NCI-H526 treated with DMSO at 0.1 percent for 48 hours (cell line): ENCODE measurements around the gene LRFN3.
"Not testable (repeated sequence)": the region's sequence is repeated elsewhere in the genome, so short reads cannot be mapped to it uniquely, and the experiment has no call there.

Experiments used
- DNase-seq: peaks from one replicate; lab custom pipeline; 2025; lab: John Stamatoyannopoulos, UW

Gene LRFN3

DNA sequence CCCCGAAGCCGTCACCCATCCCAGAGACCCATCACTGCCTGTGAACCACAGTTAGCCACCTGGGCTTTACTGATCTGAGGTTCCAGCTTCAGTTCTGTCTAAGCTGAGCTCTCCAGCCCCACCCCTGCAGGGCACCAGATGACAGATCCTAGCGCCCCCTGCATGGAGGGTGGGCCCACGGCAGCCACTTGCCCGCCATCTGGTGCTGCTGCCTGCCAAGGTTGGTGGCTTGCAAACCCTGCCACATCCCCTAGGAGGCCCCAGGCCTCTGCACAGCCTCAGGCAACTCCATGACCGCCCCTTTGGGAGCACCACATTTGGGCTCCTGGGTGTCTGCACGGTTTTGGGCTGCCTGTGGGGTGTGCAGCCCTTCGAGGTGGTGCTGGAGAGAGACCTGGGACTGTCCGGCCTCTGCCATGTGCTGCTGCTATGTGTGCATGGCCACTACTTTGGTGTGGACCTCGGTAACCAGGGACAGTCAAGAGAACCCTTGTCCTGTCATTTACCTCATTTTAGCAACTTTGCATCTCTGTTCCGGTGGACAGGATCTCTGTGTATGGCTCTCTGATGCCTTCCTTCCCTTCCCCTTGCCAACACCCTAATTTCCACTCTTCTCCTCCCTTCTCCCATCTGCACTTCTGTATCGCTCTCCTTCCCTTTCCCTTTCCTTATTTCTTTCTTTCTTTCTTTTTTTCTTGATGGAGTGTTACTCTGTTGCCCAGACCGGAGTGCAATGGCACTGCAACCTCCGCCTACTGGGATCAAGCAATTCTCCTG is 41.5 kb downstream of the LRFN3 start:
- no peak for DNase-seq

DNA sequence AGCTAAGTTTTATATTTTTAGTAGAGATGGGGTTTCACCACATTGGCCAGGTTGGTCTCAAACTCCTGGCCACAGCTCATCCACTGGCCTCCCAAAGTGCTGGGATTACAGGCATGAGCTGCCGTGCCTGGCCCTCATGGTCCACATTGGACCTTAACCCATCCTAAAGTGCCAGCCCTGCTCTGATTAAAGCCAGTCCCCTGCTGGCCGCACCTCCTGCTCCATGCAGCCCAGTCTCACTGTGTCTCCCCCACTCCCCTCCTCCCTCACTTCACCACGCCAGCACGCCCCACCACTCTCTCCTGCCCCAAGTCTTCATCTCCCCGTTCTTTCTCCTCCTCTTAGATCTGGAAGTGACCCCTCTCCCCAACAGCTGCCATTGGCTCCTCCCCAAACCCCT is 42.1 kb downstream of the LRFN3 start:
- DNase-seq, result no peak

- DNase-seq, result no peak
Measured at GRCh38 chr19:35978832-35979365, 42.7 kb downstream of the LRFN3 start.

- not testable (repeated sequence) for DNase-seq
Measured at GRCh38 chr19:35980997-35981396, 44.8 kb downstream of the LRFN3 start.

GRCh38 chr19:35983177-35983576 is 47.0 kb downstream of the LRFN3 start:
- no peak for DNase-seq

GRCh38 chr19:35986111-35986510 is 49.9 kb downstream of the LRFN3 start:
- DNase-seq, result no peak

DNA sequence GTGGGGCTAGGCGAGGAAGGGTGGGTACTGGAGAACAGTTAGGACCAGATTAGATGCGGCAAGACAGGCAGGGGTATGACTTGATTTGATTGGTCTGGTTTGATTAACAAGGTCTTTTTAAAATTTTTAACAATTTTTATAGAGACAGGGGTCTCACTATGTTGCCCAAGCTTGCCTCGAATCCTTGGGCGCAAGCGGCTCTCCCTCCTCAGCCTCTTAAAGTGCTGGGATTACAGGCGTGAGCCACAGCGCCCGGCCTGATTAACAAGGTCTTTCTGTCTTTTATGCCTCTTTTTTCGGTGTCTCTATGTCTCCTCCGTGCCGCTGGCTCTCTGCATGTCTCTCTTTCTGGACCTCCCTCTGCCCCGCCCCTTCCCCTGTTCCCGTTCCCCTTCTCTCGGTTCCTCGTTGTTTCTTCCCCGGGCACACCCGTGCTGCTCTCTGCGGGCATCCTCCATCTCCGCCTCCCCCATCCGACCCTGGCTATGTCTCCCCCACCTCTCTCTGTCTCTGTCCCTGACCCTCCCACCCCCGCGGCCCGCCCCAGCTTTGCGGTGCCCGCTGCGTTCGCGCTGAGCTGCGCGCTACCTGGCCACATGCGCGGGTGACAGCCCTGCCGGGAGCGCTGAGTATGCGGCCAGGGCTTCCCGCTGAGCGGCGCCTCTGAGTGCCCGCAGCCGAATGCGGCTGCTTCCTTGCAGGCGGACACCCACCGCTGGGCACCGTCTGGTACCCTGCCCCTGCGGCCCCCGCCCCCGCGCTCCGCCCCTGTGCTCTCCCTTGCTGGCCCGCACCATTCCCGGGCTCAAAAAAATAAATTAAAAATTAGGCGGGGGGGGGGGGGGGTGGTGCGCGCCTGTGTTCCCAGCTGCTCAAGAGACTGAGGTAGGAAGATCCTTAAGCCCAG is 50.7 kb downstream of the LRFN3 start:
- peak; percentile 65 for DNase-seq

DNA sequence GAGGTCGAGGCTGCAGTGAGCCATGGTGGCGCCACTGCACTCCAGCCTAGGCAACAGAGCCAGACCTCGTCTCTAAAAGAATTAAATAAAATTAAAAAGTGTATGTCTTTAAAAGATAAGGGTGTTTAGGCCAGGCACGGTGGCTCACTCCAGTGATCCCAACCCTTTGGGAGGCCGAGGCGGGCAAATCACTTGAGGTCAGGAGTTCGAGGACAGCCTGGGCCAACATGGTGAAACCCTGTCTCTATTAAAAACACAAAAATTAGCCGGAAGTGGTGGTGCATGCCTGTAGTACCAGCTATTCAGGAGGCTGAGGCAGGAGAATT is 51.4 kb downstream of the LRFN3 start:
- no peak for DNase-seq

DNA sequence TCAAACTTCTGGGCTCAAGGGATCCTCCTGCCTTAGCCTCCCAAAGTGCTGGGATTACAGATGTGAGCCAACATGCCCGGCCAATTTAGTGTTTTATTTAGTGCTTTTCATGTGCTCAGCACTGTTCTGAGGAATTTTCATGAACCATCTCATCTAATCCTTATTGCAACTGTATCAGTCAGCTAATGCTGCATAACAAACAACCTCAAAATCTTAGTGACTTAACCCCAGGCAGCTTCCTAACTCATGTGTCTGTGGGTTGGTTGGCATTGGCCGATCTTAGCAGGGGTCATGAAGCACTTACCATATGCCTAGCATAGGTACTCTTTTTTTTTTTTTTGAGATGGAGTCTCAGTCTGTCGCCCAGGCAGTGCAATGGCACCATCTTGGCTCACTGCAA is 52.6 kb downstream of the LRFN3 start:
- DNase-seq, result no peak

DNA sequence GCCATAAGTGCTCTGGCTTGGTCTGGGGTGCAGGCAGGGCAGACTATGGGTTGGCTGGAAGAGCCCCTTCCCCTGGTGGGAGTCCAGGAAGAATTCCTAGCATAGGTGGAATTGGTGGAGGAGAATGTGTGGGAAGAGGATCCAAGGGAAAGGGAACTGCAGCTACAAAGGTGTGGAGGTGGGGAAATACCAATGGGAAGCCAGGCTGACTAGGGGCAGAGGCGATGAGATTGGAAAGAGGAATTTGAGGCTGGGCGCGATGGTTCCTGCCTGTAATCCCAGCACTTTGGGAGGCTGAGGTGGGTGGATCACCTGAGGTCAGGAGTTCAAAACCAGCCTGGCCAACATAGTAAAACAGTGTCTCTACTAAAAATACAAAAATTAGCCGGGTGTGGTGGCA is 54.0 kb downstream of the LRFN3 start:
- no peak for DNase-seq

DNA sequence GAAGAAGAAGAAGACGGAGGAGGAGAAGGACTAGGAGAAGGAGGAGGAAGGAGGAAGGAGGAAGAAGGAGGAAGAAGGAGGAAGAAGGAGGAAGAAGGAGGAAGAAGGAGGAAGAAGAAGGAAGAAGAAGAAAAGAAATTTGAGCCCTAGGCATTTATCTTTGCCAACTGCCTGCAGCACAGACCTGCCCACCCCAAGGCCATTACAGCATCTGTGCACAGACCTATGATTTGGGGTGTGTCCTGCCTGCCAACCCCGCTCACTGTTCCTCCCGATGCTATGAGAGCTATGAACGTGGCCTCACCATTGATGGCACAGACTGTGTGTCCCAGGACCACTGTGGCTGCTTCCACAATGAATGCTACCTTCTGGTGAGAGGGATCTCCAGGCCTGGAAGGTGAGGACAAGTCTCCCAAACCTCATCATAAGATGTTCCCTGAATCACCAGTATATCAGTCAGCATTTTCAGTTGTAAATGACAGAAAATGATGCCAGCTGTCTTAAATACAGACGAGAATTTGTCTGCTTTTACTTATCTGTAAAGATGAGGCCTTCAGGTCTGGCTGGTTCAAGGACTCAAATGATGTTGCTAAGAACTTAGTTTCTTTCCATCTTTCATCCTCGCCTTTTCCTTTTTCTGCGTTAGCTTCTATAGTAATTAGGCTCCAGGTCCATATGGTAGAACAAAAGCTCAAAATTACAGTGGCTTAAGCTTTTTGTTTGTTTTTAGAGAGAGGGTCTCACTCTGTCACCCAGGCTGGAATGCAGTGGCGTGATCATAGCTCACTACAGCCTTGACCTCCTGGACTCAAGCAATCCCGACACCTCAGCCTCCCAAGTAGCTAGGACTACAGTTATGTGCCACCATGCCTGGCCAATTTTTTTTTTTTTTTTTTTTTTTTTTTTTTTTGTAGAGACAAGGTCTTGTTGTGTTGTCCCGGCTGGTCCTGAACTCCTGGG is 54.9 kb downstream of the LRFN3 start:
- DNase-seq, result no peak

GRCh38 chr19:35991731-35992450 is 55.7 kb downstream of the LRFN3 start:
- no peak for DNase-seq

DNA sequence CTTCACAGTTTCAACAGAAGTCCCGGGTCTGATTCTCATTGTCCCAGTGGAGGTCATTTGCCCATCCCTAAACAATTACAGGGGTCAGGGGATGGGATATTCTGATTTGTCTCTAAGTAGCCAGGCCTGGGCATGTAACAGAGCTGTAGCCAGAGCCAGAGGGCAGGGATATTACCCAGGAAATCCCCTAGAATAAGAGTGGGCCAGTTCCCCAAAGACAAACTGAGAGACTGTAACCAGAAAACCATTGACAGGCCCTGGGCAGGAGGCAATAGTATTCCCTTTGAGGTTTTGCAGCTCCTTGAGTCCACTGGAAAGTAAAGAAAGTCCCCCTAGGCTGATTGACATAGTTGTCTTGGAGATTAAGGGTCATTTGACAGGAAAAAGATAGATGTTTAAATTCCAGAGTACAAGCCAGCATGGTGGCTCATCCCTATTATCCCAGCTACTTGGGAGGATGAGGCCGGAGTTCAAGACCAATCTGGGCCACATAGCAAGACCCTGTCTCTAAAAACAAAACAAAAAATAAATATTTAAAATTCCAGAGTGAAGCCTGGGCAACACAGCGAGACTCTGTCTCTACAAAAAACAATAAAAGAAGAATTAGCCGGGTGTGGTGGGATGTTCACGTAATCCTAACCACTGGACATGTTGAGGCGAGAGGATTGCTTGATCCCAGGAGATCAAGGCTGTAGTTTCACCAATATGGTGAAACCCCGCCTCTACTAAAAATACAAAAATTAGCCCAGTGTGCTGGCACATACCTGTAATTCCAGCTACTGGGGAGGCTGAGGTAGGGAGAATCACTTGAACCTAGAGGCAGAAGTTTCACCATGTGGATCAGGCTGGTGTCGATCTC is 57.0 kb downstream of the LRFN3 start:
- no peak for DNase-seq

GRCh38 chr19:35993923-35994598 is 57.9 kb downstream of the LRFN3 start:
- no peak for DNase-seq
